H1 (cell line): ENCODE data around the gene GBX1. TPM values are rescaled to one million over a fixed set of nuclear protein-coding genes. Genes with fewer than 3 reads are reported as not detected.
A peak's percentile ranks its signal among the peaks of the same experiment; 100 is the strongest.

Experiments
- CTCF ChIA-PET: fragments of 300-600 bp; sonication (Branson Sonifier 250); formaldehyde crosslinking; loops from one replicate; lab custom pipeline; 2021; ENCODE audit not compliant: partially characterized antibody; lab: Charles Lee
- POLR2A ChIA-PET: fragments of 300-600 bp; sonication (Branson Sonifier 250); formaldehyde crosslinking; loops from one replicate; lab custom pipeline; 2021; ENCODE audit warnings: inconsistent platforms; ENCODE audit not compliant: partially characterized antibody; lab: Charles Lee
- DNase-seq, 2 experiments: peaks; one replicate each; pipeline versions ENCODE4 v3.0.0 to v3.0.0-alpha.2; 2010 to 2022; ENCODE audit warnings: low spot score in 2 of 2, low read depth in 1 of 2, mixed read lengths in 1 of 2
- FAIRE-seq: peaks from 2 replicates; lab custom pipeline; 2011; peaks lifted over from hg19 to GRCh38; lab: Jason Lieb, UNC
- H2AFZ ChIP-seq: 2 replicates; pipeline ENCODE4 v1.8.1; 2012; ENCODE audit warnings: low read length, inconsistent platforms
- H2AK5ac ChIP-seq: 2 replicates; pipeline ENCODE4 v1.6.1; 2013; ENCODE audit warnings: low read depth, low read length
- H2BK120ac ChIP-seq: replicated peaks from 2 replicates; pipeline ENCODE3; 2013; ENCODE audit warnings: low read depth, low read length, inconsistent platforms
- H2BK12ac ChIP-seq: 2 replicates; pipeline ENCODE4 v1.6.1; 2013; ENCODE audit warnings: low read depth, low read length
- H2BK15ac ChIP-seq: 2 replicates; pipeline ENCODE4 v1.6.1; 2013; ENCODE audit warnings: low read length
- H2BK20ac ChIP-seq: 2 replicates; pipeline ENCODE4 v1.6.1; 2013; ENCODE audit warnings: low read length
- H2BK5ac ChIP-seq: 2 replicates; pipeline ENCODE4 v1.6.1; 2013; ENCODE audit warnings: low read depth, low read length
- H3K14ac ChIP-seq: 2 replicates; pipeline ENCODE4 v1.6.1; 2013; ENCODE audit warnings: inconsistent platforms; ENCODE audit not compliant: insufficient read length
- H3K18ac ChIP-seq: 2 replicates; pipeline ENCODE4 v1.6.1; 2013; ENCODE audit warnings: low read length; ENCODE audit errors: extremely low read depth
- H3K23ac ChIP-seq: 2 replicates; pipeline ENCODE4 v1.6.1; 2013; ENCODE audit warnings: inconsistent platforms; ENCODE audit not compliant: insufficient read length
- H3K23me2 ChIP-seq: 2 replicates; pipeline ENCODE4 v1.6.1; 2013; ENCODE audit warnings: low read depth, low read length
- H3K27ac ChIP-seq: 2 replicates; pipeline ENCODE4 v1.6.1; 2011; ENCODE audit warnings: low read depth, low read length, inconsistent platforms
- H3K27me3 ChIP-seq, 4 experiments: replicated peaks in 1 of 4; 1 replicate in 1 of 4; 2 replicates in 3 of 4; pipeline versions ENCODE4 v1.6.1 to v1.8.1; 2011 to 2013; ENCODE audit warnings: low read length in 3 of 4, mild to moderate bottlenecking in 3 of 4, inconsistent platforms in 2 of 4, mixed read lengths in 2 of 4, moderate library complexity in 1 of 4; ENCODE audit not compliant: control insufficient read depth in 3 of 4, insufficient read depth in 3 of 4; ENCODE audit errors: extremely low read depth in 1 of 4
- H3K36me3 ChIP-seq, 4 experiments: 2 replicates each; pipeline versions ENCODE4 v1.6.1 to v1.8.1; 2011 to 2013; ENCODE audit warnings: mild to moderate bottlenecking in 4 of 4, low read length in 3 of 4, moderate library complexity in 2 of 4, control low read depth in 1 of 4, inconsistent platforms in 1 of 4; ENCODE audit not compliant: insufficient read depth in 4 of 4, control insufficient read depth in 2 of 4
- H3K4ac ChIP-seq: replicated peaks from 2 replicates; pipeline ENCODE3; 2013; ENCODE audit warnings: low read length, low read depth, mixed read lengths, inconsistent platforms; ENCODE audit not compliant: insufficient read length
- H3K4me1 ChIP-seq, 4 experiments: replicated peaks in 1 of 4; 1 replicate in 1 of 4; 2 replicates in 3 of 4; pipeline versions ENCODE4 v1.6.1 to v1.8.1; 2011 to 2013; ENCODE audit warnings: low read length in 3 of 4, inconsistent platforms in 2 of 4, mixed read lengths in 1 of 4; ENCODE audit not compliant: insufficient read depth in 4 of 4, control insufficient read depth in 3 of 4
- H3K4me2 ChIP-seq, 2 experiments: 2 replicates each; pipeline versions ENCODE4 v1.6.1 to v1.8.1; 2011 to 2013; ENCODE audit warnings: low read depth in 2 of 2, low read length in 2 of 2, control low read depth in 1 of 2, inconsistent platforms in 1 of 2, mild to moderate bottlenecking in 1 of 2; ENCODE audit not compliant: insufficient read depth in 1 of 2
- H3K4me3 ChIP-seq, 4 experiments: fragments of 200-600, 300-600 bp in 1 of 4; sonication (generic), shearing (Covaris generic), sonication (Bioruptor Twin) in 1 of 4; 2 replicates each; pipeline versions ENCODE4 v1.5.1 to v1.8.1; 2011 to 2016; ENCODE audit warnings: low read length in 4 of 4, low read depth in 3 of 4, control low read depth in 2 of 4, inconsistent platforms in 2 of 4, mild to moderate bottlenecking in 2 of 4, mixed read lengths in 1 of 4, moderate library complexity in 1 of 4; ENCODE audit not compliant: insufficient read depth in 2 of 4; ENCODE audit errors: extremely low read depth in 1 of 4
- H3K56ac ChIP-seq: replicated peaks from 2 replicates; pipeline ENCODE3; 2013; ENCODE audit warnings: low read depth, mild to moderate bottlenecking, mixed read lengths, low read length, inconsistent platforms; ENCODE audit not compliant: insufficient read length
- H3K79me1 ChIP-seq: 2 replicates; pipeline ENCODE4 v1.6.1; 2013; ENCODE audit warnings: low read depth, low read length, control low read depth
- H3K79me2 ChIP-seq, 2 experiments: 2 replicates each; pipeline versions ENCODE4 v1.6.1 to v1.8.1; 2012 to 2013; ENCODE audit warnings: low read length in 2 of 2, mild to moderate bottlenecking in 2 of 2, inconsistent platforms in 1 of 2; ENCODE audit not compliant: insufficient read depth in 2 of 2, control insufficient read depth in 1 of 2
- H3K9ac ChIP-seq, 4 experiments: replicated peaks in 1 of 4; 1 replicate in 1 of 4; 2 replicates in 3 of 4; pipeline versions ENCODE4 v1.6.1 to v1.8.1; 2011 to 2013; ENCODE audit warnings: low read depth in 3 of 4, low read length in 3 of 4, control low read depth in 2 of 4, mild to moderate bottlenecking in 2 of 4, moderate library complexity in 2 of 4, inconsistent platforms in 1 of 4; ENCODE audit errors: extremely low read depth in 1 of 4
- H3K9me3 ChIP-seq, 2 experiments: 2 replicates each; pipeline versions ENCODE4 v1.6.1 to v1.8.1; 2012 to 2013; ENCODE audit warnings: mild to moderate bottlenecking in 2 of 2, moderate library complexity in 2 of 2, control low read depth in 1 of 2, inconsistent platforms in 1 of 2, low read depth in 1 of 2, low read length in 1 of 2, mixed read lengths in 1 of 2; ENCODE audit not compliant: insufficient read depth in 2 of 2
- H4K20me1 ChIP-seq, 2 experiments: replicated peaks in 1 of 2; 2 replicates each; pipeline versions ENCODE3 to v1.8.1; 2011 to 2013; ENCODE audit warnings: inconsistent platforms in 2 of 2, low read length in 2 of 2, mild to moderate bottlenecking in 1 of 2; ENCODE audit not compliant: insufficient read depth in 2 of 2, control insufficient read depth in 1 of 2
- H4K5ac ChIP-seq: 2 replicates; pipeline ENCODE4 v1.6.1; 2013; ENCODE audit warnings: low read length, low read depth, mixed read lengths, inconsistent platforms; ENCODE audit not compliant: insufficient read length
- H4K8ac ChIP-seq: 2 replicates; pipeline ENCODE4 v1.8.0; 2013; ENCODE audit warnings: mild to moderate bottlenecking, moderate library complexity, low read length, inconsistent platforms; ENCODE audit not compliant: insufficient read depth; ENCODE audit errors: extremely low read depth
- H4K91ac ChIP-seq: replicated peaks from 2 replicates; pipeline ENCODE3; 2013; ENCODE audit warnings: low read length, mixed read lengths, inconsistent platforms; ENCODE audit not compliant: insufficient read length
- CBX5 ChIP-seq: fragments of 300-800, 300-1000 bp; sonication (generic); IDR thresholded peaks from 2 replicates; pipeline ENCODE4 v1.7.1; 2016; ENCODE audit warnings: antibody characterized with exemption, low read length, low read depth
- CREB1 ChIP-seq: IDR thresholded peaks from 2 replicates; pipeline ENCODE4 v1.6.1; 2012; ENCODE audit warnings: inconsistent platforms
- GABPA ChIP-seq: IDR thresholded peaks from 2 replicates; pipeline ENCODE4 v1.6.1; 2011; ENCODE audit warnings: mild to moderate bottlenecking, low read length, moderate library complexity, borderline replicate concordance; ENCODE audit not compliant: insufficient read depth
- HDAC2 ChIP-seq, 2 experiments: fragments of 300-600 bp in 1 of 2; sonication (generic) in 1 of 2; IDR thresholded peaks; 2 replicates each; pipeline ENCODE4 v1.6.1; 2011 to 2012; ENCODE audit warnings: low read depth in 2 of 2, low read length in 2 of 2, mild to moderate bottlenecking in 2 of 2, moderate library complexity in 2 of 2, borderline replicate concordance in 1 of 2, inconsistent platforms in 1 of 2
- RAD21 ChIP-seq, 2 experiments: IDR thresholded peaks in 1 of 2; conservative IDR thresholded peaks in 1 of 2; 2 replicates each; pipeline ENCODE4 v1.6.1; 2011; ENCODE audit warnings: low read depth in 2 of 2, low read length in 2 of 2, improper control_type of control experiment in 1 of 2, inconsistent platforms in 1 of 2, mild to moderate bottlenecking in 1 of 2, moderate library complexity in 1 of 2
- YY1 ChIP-seq: IDR thresholded peaks from 2 replicates; pipeline ENCODE4 v1.6.1; 2011; ENCODE audit warnings: low read depth, mild to moderate bottlenecking, low read length
- WGBS, 2 experiments: shearing (Covaris generic) in 1 of 2; methylation state at CpG; one replicate each; pipeline versions ENCODE4 v1.1.6 to v1.1.7; 2013 to 2015; ENCODE audit warnings: low lambda C conversion rate in 2 of 2, mixed read lengths in 2 of 2, inconsistent platforms in 1 of 2, low coverage in 1 of 2, missing lambda C conversion rate in 1 of 2; ENCODE audit not compliant: insufficient replicate concordance in 2 of 2, insufficient coverage in 1 of 2, insufficient read length in 1 of 2; ENCODE audit errors: extremely low coverage in 1 of 2, missing lambda C conversion rate in 1 of 2; 5-methylcytosine and 5-hydroxymethylcytosine counted together
- polyA plus RNA-seq, 7 experiments: library from polyadenylated mRNA; depleted of rRNA in 3 of 7; stranded (reverse) in 5 of 7; unstranded in 2 of 7; fragments of >200 nt in 5 of 7; fragments of 200-250 nt in 2 of 7; gene quantifications; 1 replicate in 5 of 7; 2 replicates in 1 of 7; 4 replicates in 1 of 7; pipeline versions ENCODE4 v1.2.1 to v1.2.3, GENCODE V29; 2011 to 2013; ENCODE audit warnings: missing spikeins in 2 of 7, mixed read lengths in 2 of 7
- total RNA-seq: library from RNA; stranded (reverse); fragmentation: NEBNext Ultra II Directional; extraction: Animal tissue kit (Norgen Biotek cat#: 25700); gene quantifications from 2 replicates; pipeline ENCODE4 v1.2.1, GENCODE V29; 2021
- TF ChIP-seq, protein P1 (sequence below), 3 experiments: IDR thresholded peaks; 1 replicate in 2 of 3; 2 replicates in 1 of 3; pipeline versions ENCODE4 v1.5.1 to v1.6.1; 2011; ENCODE audit warnings: low read length in 3 of 3, mild to moderate bottlenecking in 3 of 3, inconsistent platforms in 2 of 3, low read depth in 1 of 3, moderate library complexity in 1 of 3; ENCODE audit not compliant: insufficient read depth in 1 of 3; ENCODE audit errors: control extremely low read depth in 1 of 3

The GBX1 gene
- total and polyA plus RNA-seq, 2 of the 8 experiments (the other 6 are each of a cell fraction or from before 2014, with no cell fraction given), result not detected

DNA sequence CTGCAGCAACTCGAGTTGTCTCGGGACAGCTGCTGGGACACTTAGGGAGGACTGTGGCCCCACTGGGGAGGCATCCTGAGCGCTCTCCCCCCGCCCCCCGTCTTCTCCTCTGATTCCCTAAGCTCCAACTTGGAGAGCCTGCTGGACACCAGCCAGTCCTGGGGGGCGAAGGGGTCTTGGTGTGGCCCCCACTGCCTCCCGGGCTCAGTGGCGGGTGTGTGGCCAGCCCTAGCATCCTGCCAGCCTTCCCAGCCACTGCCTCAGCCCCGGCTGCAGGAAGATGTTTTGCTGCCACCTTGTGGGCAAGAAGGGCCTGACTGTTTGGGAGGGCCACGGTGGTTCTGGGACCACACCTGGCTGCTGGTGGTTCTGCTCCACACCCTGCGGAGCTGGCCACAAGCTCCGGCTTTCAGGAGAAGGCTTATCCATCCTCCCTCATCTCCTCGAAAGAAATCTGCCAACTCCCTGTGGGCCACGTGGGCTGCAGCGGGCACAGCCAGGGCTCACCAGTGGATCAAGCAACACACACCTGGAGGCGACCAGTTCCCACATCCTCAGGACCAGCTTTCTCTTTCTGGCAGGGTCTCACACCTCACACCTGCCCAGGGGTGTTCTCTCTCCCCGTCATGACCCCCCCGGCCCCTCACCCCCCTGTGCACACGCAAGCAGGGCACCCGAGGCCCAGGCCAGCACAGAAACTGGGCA lies 56.4 kb downstream of the GBX1 start:
- Histone ChIP-seq H3K36me3 (no peaks in the 10 kb centered on the region), H3K27me3 (peaks cover 0 to 11% (median 7%) of the 10 kb centered on the region in 4 experiments; a peak in 3 of 7 replicates), H2AK5ac (no peak overlapping the region), H3K9me3 (no peaks in the 10 kb centered on the region), H4K91ac (no peak overlapping the region), H2BK15ac (no peak overlapping the region), H3K4me3 (no peak overlapping the region), H3K9ac (no peak overlapping the region), H3K4me2 (no peak overlapping the region), H3K4me1 (peaks cover 0 to 21% (median 15%) of the 10 kb centered on the region in 4 experiments; a peak in 6 of 7 replicates), H3K79me2 (peaks cover 0 to 13% of the 10 kb centered on the region in 2 experiments; a peak in 2 of 4 replicates), H4K5ac (no peak overlapping the region), H3K23ac (no peak overlapping the region), H4K8ac (no peak overlapping the region), H3K23me2 (peaks cover 7% of the 10 kb centered on the region), H2BK5ac (no peak overlapping the region), H3K79me1 (peaks cover 3% of the 10 kb centered on the region), H2BK20ac (no peak overlapping the region), H2AFZ (no peak overlapping the region), H2BK120ac (no peak overlapping the region), H3K18ac (no peak overlapping the region; the same call in 1 of the 2 replicates), H3K14ac (no peak overlapping the region), H3K56ac (no peak overlapping the region), H2BK12ac (no peak overlapping the region), H3K27ac (no peak overlapping the region), H3K4ac (no peak overlapping the region), H4K20me1 (peaks cover 37 to 48% of the 10 kb centered on the region in 2 experiments)
- WGBS, 2 experiments, result 38% methylated on average over 14 of the region's 20 CpGs; no CpG with 5 or more reads in 1 of the 2 experiments
- FAIRE-seq, result peak; percentile 81
- POLR2A ChIA-PET, result interaction anchor here (0.6 to 4.3 kb wide), 10 partner anchors 10 to 97 kb away, joined by 3 to 26 read pairs (median 3); partner anchors contain the start of genes ABCB8, AGAP3 and TMUB1
- CTCF ChIA-PET, result interaction anchor here (0.6 to 22.4 kb wide), 50 partner anchors 9 to 324 kb away, joined by 3 to 448 read pairs (median 4); partner anchors contain the start of genes ABCB8, AGAP3, ASIC3 and ATG9B
- DNase-seq, result peak in 1 of 2 experiments; percentile 91
- TF ChIP-seq CREB1 (0 out of 2 replicates have a peak, but pooled peaks have one; percentile 34), YY1 (0 out of 2 replicates have a peak, but pooled peaks have one; percentile 7), RAD21 (IDR thresholded peaks at IDR 0.05 in 1 of 2, conservative IDR thresholded peaks at IDR 0.05 in 1 of 2; ENCODE audit: low read depth in 2 of 2, low read length in 2 of 2) (peak; percentile 92 to 93), GABPA (peak; percentile 77; the same call in 1 of the 2 replicates), HDAC2 (IDR thresholded peaks at IDR 0.05; ENCODE audit: borderline replicate concordance in 1 of 2, low read depth in 2 of 2, low read length in 2 of 2) (no peak), CBX5 (no peak)
- TF ChIP-seq, protein P1, sequence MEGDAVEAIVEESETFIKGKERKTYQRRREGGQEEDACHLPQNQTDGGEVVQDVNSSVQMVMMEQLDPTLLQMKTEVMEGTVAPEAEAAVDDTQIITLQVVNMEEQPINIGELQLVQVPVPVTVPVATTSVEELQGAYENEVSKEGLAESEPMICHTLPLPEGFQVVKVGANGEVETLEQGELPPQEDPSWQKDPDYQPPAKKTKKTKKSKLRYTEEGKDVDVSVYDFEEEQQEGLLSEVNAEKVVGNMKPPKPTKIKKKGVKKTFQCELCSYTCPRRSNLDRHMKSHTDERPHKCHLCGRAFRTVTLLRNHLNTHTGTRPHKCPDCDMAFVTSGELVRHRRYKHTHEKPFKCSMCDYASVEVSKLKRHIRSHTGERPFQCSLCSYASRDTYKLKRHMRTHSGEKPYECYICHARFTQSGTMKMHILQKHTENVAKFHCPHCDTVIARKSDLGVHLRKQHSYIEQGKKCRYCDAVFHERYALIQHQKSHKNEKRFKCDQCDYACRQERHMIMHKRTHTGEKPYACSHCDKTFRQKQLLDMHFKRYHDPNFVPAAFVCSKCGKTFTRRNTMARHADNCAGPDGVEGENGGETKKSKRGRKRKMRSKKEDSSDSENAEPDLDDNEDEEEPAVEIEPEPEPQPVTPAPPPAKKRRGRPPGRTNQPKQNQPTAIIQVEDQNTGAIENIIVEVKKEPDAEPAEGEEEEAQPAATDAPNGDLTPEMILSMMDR (IDR thresholded peaks at IDR 0.05; ENCODE audit: control extremely low read depth in 1 of 3, insufficient read depth in 1 of 3, low read depth in 1 of 3, low read length in 3 of 3), result peak in 2 of 3 experiments; percentile 95 to 96; a peak in 3 of 4 replicates
